H4 (cell line): ENCODE results near the gene ANLN. TPM values are rescaled to one million over a fixed set of nuclear protein-coding genes. Genes with fewer than 3 reads are reported as not detected.

Experiments used
- total RNA-seq: library from RNA; depleted of rRNA; stranded (reverse); fragments of >200 nt; shearing (Covaris generic); gene quantifications from 2 replicates; pipeline ENCODE4 v1.2.3, GENCODE V29; 2014; rRNA removed

Gene ANLN
- total RNA-seq, 1 experiment from 2014 or later: 151 TPM

Other genes starting within 250 kb of the ANLN start
- 9.4 and 22.9 TPM in 2 replicates for gene EEPD1, start 236.6 kb upstream of the ANLN start, total RNA-seq